SH-SY5Y (cell line): Measurements from ENCODE around the gene RABGAP1L.

ENCODE experiments used
- GATA2 ChIP-seq: IDR thresholded peaks from 2 replicates; pipeline ENCODE4 v1.6.1; 2011; ENCODE audit warnings: mild to moderate bottlenecking, low read depth, low read length
- GATA3 ChIP-seq: IDR thresholded peaks from 2 replicates; pipeline ENCODE4 v1.6.1; 2011; ENCODE audit warnings: low read depth, mild to moderate bottlenecking, low read length, moderate library complexity

Gene RABGAP1L

GRCh38 chr1:174159252-174160108 lies at the start of gene RABGAP1L:
RABGAP1L (plus strand) TSS chr1:174159520.
- TF ChIP-seq GATA3 (no peak), GATA2 (peak; percentile 19; the same call in 1 of the 2 replicates)

DNA sequence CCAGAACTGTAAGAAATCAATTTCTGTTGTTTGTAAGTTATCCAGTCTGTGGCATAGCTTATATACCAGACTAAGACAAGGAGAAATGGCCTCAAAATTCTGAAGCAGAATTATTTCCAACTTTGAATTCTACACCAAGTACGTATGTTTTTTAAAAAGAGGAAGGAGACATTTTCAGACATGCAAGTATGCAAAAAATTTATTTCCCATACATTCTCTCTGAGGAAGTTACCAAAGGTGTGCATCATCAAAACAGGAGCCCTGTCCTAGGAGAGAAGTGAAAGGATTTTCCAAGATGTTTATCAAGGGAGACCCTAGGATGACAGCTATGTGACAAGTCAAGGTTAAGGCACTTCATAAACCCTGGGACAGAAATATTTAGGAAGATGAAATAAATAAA lies 49.3 kb upstream of the RABGAP1L start:
- no peak for TF ChIP-seq GATA2
- no peak for TF ChIP-seq GATA3

DNA sequence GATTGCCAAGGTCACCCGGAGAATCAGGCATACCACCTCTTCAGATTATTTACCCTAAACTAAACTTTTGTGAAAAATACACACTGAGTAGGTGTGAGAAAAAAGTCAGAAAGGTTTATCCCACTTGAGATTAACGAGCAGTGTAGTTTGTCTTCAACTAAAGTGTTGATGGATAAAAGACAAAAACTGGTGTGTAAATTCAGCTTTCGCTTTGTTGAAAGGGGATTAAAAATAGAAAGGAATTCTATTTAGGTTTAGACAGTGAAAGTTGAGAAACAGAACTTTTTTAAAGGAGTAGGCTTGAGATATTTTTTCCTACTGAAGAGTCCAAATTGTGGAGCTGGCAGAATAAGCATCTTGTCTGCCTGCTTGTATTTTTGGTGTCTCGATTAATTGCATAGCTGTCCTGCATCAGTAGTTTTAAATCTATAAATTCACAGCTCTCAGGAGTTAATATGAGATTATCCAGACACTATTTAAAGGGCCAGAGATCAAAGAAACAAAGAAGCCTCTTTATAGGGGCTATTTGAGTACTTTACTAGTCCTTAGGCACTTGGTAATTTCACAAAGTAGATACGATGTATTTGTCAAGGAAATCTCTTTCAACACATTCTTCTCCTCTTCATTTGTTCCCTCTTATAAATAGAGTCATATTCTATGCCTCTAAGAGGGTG lies 46.7 kb upstream of the RABGAP1L start:
- TF ChIP-seq GATA2 (no peak), GATA3 (no peak)

- TF ChIP-seq GATA3 (no peak), GATA2 (no peak)
These were observed 45.2 kb upstream of the RABGAP1L start for GRCh38 chr1:174114106-174114505.

GRCh38 chr1:174114788-174115448 lies 44.4 kb upstream of the RABGAP1L start:
- no peak for TF ChIP-seq GATA2
- no peak for TF ChIP-seq GATA3

DNA sequence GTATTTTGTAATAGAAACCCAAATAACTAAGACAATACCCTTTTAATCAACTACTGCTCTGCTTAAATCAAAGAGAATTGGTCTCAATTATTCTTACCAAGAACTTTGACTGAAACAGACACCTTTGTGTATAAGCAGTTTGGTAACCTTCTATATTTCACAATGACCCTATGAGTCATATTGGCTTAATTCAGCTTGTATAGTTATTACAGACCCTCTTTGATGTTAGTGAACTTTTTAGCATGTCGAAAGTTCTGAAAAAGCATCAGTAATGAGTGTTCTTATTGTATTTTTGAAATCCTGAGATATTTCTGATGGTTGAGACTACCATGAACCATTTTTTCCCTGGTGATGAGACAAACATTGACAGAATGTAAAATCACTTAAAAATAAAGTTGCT lies 43.3 kb upstream of the RABGAP1L start:
- no peak for TF ChIP-seq GATA3
- TF ChIP-seq GATA2, result no peak

- TF ChIP-seq GATA2 (no peak), GATA3 (no peak)
These were observed 40.6 kb upstream of the RABGAP1L start for GRCh38 chr1:174118751-174119150.

- TF ChIP-seq GATA2, result no peak
- TF ChIP-seq GATA3, result no peak
These were observed 35.5 kb upstream of the RABGAP1L start for GRCh38 chr1:174123843-174124242.

DNA sequence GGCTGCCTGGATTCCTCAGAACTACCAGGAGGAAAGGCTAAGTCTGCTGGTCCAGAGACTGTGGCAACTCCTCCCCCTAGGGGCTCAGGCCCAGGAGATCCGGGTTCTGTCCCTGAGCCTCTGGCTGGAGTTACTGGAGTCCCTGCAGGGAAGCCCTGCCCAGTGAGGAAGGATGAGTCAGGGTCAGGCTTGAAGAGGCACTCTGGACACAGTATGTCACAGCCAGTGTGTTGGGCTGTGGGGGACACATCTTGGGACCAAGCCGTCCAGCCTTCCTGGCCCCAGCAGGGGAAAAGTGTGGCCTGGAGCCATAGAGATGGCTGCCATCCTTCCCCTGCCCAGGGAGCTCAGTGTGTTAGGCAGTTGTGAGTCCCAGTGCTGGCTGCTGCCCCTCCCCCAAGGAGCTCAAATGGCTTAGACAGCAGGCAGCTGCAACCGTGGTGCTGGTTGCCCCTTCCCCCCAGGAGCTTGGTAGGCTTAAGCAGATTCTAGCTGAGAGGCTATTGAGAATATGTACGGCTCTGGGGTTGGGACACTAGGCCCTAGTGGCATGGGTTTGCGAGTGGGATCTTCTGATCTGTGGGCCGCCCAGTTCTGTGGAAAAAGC lies 28.2 kb upstream of the RABGAP1L start:
- TF ChIP-seq GATA3, result no peak
- TF ChIP-seq GATA2, result no peak

- no peak for TF ChIP-seq GATA3
These were observed 25.2 kb upstream of the RABGAP1L start for GRCh38 chr1:174134003-174134659.

GRCh38 chr1:174135211-174135610 lies 24.1 kb upstream of the RABGAP1L start:
- no peak for TF ChIP-seq GATA3
- no peak for TF ChIP-seq GATA2

GRCh38 chr1:174136714-174137113 lies 22.6 kb upstream of the RABGAP1L start:
- TF ChIP-seq GATA3, result no peak
- TF ChIP-seq GATA2, result no peak

GRCh38 chr1:174142836-174143235 lies 16.5 kb upstream of the RABGAP1L start:
- no peak for TF ChIP-seq GATA3
- TF ChIP-seq GATA2, result no peak

- no peak for TF ChIP-seq GATA3
- TF ChIP-seq GATA2, result no peak
These were observed 10.1 kb upstream of the RABGAP1L start for GRCh38 chr1:174149216-174149615.
